Prostate gland (tissue), 2 donors: Measurements from ENCODE around the gene PCNT. TPM values are rescaled to one million over a fixed set of nuclear protein-coding genes. Genes with fewer than 3 reads are reported as not detected.

Source experiments
- DNase-seq: peaks from one replicate; pipeline ENCODE4 v3.0.0-alpha.2; 2019; ENCODE audit warnings: low spot score
- H3K27ac ChIP-seq, 2 donors: fragments of 200-600 bp; sonication (generic); 2 replicates each; pipeline ENCODE4 v1.5.1; 2017 to 2019
- H3K27me3 ChIP-seq: fragments of 200-600 bp; sonication (generic); replicated peaks from 2 replicates; pipeline ENCODE4 v1.5.1; 2019; ENCODE audit not compliant: insufficient read depth
- H3K36me3 ChIP-seq, 2 donors: fragments of 200-600 bp; sonication (generic); 1 replicate in 1 of 2; 2 replicates in 1 of 2; pipeline versions ENCODE4 v1.5.1 to v1.8.1; 2017 to 2019
- H3K4me1 ChIP-seq: fragments of 200-600 bp; sonication (generic); replicated peaks from 2 replicates; pipeline ENCODE4 v1.5.1; 2019
- H3K4me3 ChIP-seq, 2 donors: fragments of 200-600 bp; sonication (generic); 2 replicates each; pipeline ENCODE4 v1.5.1; 2017 to 2019
- H3K9me3 ChIP-seq: fragments of 200-600 bp; sonication (generic); 2 replicates; pipeline ENCODE4 v1.5.1; 2017
- CTCF ChIP-seq, 4 experiments: fragments of 200-600 bp in 2 of 4; fragments of 450-650 bp in 2 of 4; sonication (generic) in 2 of 4; IDR thresholded peaks; 1 replicate in 3 of 4; 2 replicates in 1 of 4; pipeline ENCODE4 v1.5.1; 2016 to 2019; ENCODE audit warnings: antibody characterized with exemption in 4 of 4, mild to moderate bottlenecking in 2 of 4, moderate library complexity in 2 of 4
- POLR2A ChIP-seq: fragments of 450-650 bp; IDR thresholded peaks from one replicate; pipeline ENCODE4 v1.6.1; 2016; ENCODE audit warnings: antibody characterized with exemption, mild to moderate bottlenecking
- POLR2AphosphoS5 ChIP-seq: sonication (generic); formaldehyde crosslinking; IDR thresholded peaks from one replicate; pipeline ENCODE4 v1.6.1; 2017; ENCODE audit warnings: antibody characterized with exemption
- WGBS: methylation state at CpG from one replicate; pipeline ENCODE4 v1.1.5; 2018; 5-methylcytosine and 5-hydroxymethylcytosine counted together
- intact Hi-C: fragments of 100-400 bp; cut with DNase I; formaldehyde crosslinking; loops from one replicate; pipeline ENCODE4 v1.14.2; 2022
- total RNA-seq, 2 donors: library from RNA; depleted of rRNA; stranded (reverse); fragments of >200 nt; gene quantifications; one replicate each; pipeline ENCODE4 v1.1.0, GENCODE V29; 2016

The PCNT gene
- total RNA-seq, 2 donors from 2014 or later: 33.8 to 70.9 TPM

- Histone ChIP-seq H3K9me3 (no peaks in the 10 kb centered on the region), H3K4me3 (no peak overlapping the region), H3K4me1 (peaks cover 12% of the 10 kb centered on the region), H3K36me3 (no peaks in the 10 kb centered on the region), H3K27ac (no peak overlapping the region), H3K27me3 (no peaks in the 10 kb centered on the region)
- TF ChIP-seq CTCF (IDR thresholded peaks at IDR 0.05) (no peak), POLR2A (no peak), POLR2AphosphoS5 (no peak)
- DNase-seq: no peak
- WGBS: 89% methylated on average over 15 of the region's 15 CpGs
- intact Hi-C loops: loop anchor here (5.0 to 10.0 kb wide), 4 partner anchors 99 to 351 kb away; partner anchors contain the start of genes DIP2A, FTCD and LSS
Measured at GRCh38 chr21:46326110-46326703, 2.3 kb downstream of the PCNT start.

GRCh38 chr21:46327711-46328110 lies 3.8 kb downstream of the PCNT start:
- H3K4me3 ChIP-seq: no peak overlapping the region
- no peak for DNase-seq
- no peaks in the 10 kb centered on the region for H3K27me3 ChIP-seq
- H3K36me3 ChIP-seq: no peaks in the 10 kb centered on the region
- H3K9me3 ChIP-seq: no peaks in the 10 kb centered on the region
- H3K4me1 ChIP-seq: peaks cover 4% of the 10 kb centered on the region
- WGBS: 81% methylated on average over 4 of the region's 4 CpGs
- TF ChIP-seq POLR2AphosphoS5: no peak
- no peak for TF ChIP-seq POLR2A
- TF ChIP-seq CTCF (IDR thresholded peaks at IDR 0.05): no peak
- intact Hi-C loops: loop anchor here (5.0 to 10.0 kb wide), 4 partner anchors 100 to 353 kb away; partner anchors contain the start of genes DIP2A, FTCD and LSS
- no peak overlapping the region for H3K27ac ChIP-seq

GRCh38 chr21:46328151-46328550 lies 4.2 kb downstream of the PCNT start:
- H3K27me3 ChIP-seq: no peaks in the 10 kb centered on the region
- no peak overlapping the region for H3K27ac ChIP-seq
- H3K4me3 ChIP-seq: no peak overlapping the region
- DNase-seq: no peak
- H3K4me1 ChIP-seq: no peaks in the 10 kb centered on the region
- intact Hi-C loops: loop anchor here (5.0 to 10.0 kb wide), 4 partner anchors 101 to 353 kb away; partner anchors contain the start of genes DIP2A, FTCD and LSS
- no peaks in the 10 kb centered on the region for H3K36me3 ChIP-seq
- no peak for TF ChIP-seq CTCF (IDR thresholded peaks at IDR 0.05)
- TF ChIP-seq POLR2A: no peak
- no peak for TF ChIP-seq POLR2AphosphoS5
- 77% methylated on average over 5 of the region's 5 CpGs for WGBS
- H3K9me3 ChIP-seq: no peaks in the 10 kb centered on the region

- intact Hi-C loops: loop anchor here (5.0 to 10.0 kb wide), 4 partner anchors 102 to 355 kb away; partner anchors contain the start of genes DIP2A, FTCD and LSS
- TF ChIP-seq POLR2AphosphoS5: no peak
- no peak for TF ChIP-seq POLR2A
- no peak for TF ChIP-seq CTCF (IDR thresholded peaks at IDR 0.05)
- H3K27me3 ChIP-seq: no peaks in the 10 kb centered on the region
- no peaks in the 10 kb centered on the region for H3K4me1 ChIP-seq
- no peaks in the 10 kb centered on the region for H3K9me3 ChIP-seq
- no peak overlapping the region for H3K27ac ChIP-seq
- no peak overlapping the region for H3K4me3 ChIP-seq
- H3K36me3 ChIP-seq: peaks cover 0 to 2% of the 10 kb centered on the region in 2 donors
- WGBS: 93% methylated on average over 2 of the region's 2 CpGs
- no peak for DNase-seq
Measured at GRCh38 chr21:46329796-46330195, 5.8 kb downstream of the PCNT start.
